H1 (cell line): ENCODE data around the gene ASAP2. TPM values are rescaled to one million over a fixed set of nuclear protein-coding genes. Genes with fewer than 3 reads are reported as not detected.

Source experiments
- ATF2 ChIP-seq: IDR thresholded peaks from 2 replicates; pipeline ENCODE4 v1.6.1; 2012; ENCODE audit warnings: low read length, inconsistent platforms
- CBX5 ChIP-seq: fragments of 300-800, 300-1000 bp; sonication (generic); IDR thresholded peaks from 2 replicates; pipeline ENCODE4 v1.7.1; 2016; ENCODE audit warnings: antibody characterized with exemption, low read length, low read depth
- CHD2 ChIP-seq: IDR thresholded peaks from 2 replicates; pipeline ENCODE4 v1.6.1; 2012; ENCODE audit warnings: low read length, improper control_type of control experiment
- GABPA ChIP-seq: IDR thresholded peaks from 2 replicates; pipeline ENCODE4 v1.6.1; 2011; ENCODE audit warnings: mild to moderate bottlenecking, low read length, moderate library complexity, borderline replicate concordance; ENCODE audit not compliant: insufficient read depth
- KDM4A ChIP-seq: IDR thresholded peaks from one replicate; pipeline ENCODE4 v1.7.1; 2012; ENCODE audit warnings: low read depth, mild to moderate bottlenecking, moderate library complexity, low read length, inconsistent platforms; ENCODE audit not compliant: severe bottlenecking
- PHF8 ChIP-seq: fragments of 200-600 bp; sonication (generic); conservative IDR thresholded peaks from 2 replicates; pipeline ENCODE4 v1.7.1; 2012; ENCODE audit warnings: low read depth, mild to moderate bottlenecking, inconsistent platforms, low read length, moderate library complexity
- RXRA ChIP-seq: IDR thresholded peaks from 2 replicates; pipeline ENCODE4 v1.6.1; 2011; ENCODE audit warnings: low read depth, mild to moderate bottlenecking, low read length, moderate library complexity; ENCODE audit not compliant: insufficient read depth
- polyA plus RNA-seq, 7 experiments: library from polyadenylated mRNA; depleted of rRNA in 3 of 7; stranded (reverse) in 5 of 7; unstranded in 2 of 7; fragments of >200 nt in 5 of 7; fragments of 200-250 nt in 2 of 7; gene quantifications; 1 replicate in 5 of 7; 2 replicates in 1 of 7; 4 replicates in 1 of 7; pipeline versions ENCODE4 v1.2.1 to v1.2.3, GENCODE V29; 2011 to 2013; ENCODE audit warnings: missing spikeins in 2 of 7, mixed read lengths in 2 of 7
- total RNA-seq: library from RNA; stranded (reverse); fragmentation: NEBNext Ultra II Directional; extraction: Animal tissue kit (Norgen Biotek cat#: 25700); gene quantifications from 2 replicates; pipeline ENCODE4 v1.2.1, GENCODE V29; 2021

ASAP2 gene
- total and polyA plus RNA-seq, 2 of the 8 experiments (the other 6 are each of a cell fraction or from before 2014, with no cell fraction given) = 10.2 to 18.7 TPM

GRCh38 chr2:9237831-9238230 is 31.2 kb downstream of the ASAP2 start (continued):
- TF ChIP-seq GABPA (no peak), CBX5 (no peak), PHF8 (no peak), CHD2 (no peak), ATF2 (no peak), KDM4A (no peak), RXRA (no peak)
